Measurements from ENCODE around the gene HSD17B1. TPM values are rescaled to one million over a fixed set of nuclear protein-coding genes. Genes with fewer than 3 reads are reported as not detected.

Gene HSD17B1
- total and polyA plus RNA-seq, 2 donors (not counting 3 experiments of a cell fraction or from before 2014, with no cell fraction given), result 0.22 to 1.0 TPM

DNA sequence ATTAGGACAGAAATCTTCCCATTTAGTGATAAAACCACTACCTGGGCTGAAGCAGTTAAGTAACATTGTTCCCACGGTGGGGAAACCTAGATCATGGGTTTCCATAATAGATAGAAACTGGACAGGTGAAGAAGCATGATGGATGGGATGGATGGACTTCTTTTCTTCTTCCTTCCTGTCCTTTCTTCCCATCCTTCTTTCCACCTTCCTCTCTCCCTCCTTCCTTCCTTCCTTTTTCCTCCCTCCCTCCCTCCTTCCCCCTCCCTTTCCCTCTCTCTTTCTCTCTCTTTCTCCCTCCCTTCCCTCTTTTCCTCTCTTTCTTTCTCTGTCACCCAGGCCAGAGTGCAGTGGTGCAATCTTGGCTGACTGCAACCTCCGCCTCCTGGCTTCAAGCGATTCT, 21.7 kb downstream of the HSD17B1 start:
- CTCF ChIA-PET, result interaction anchor here (1.4 kb wide), 1 partner anchor 110 kb away, joined by 3 read pairs; no protein-coding TSS in a partner anchor
- dilution Hi-C loops (cut with MboI; ENCODE audit: extremely low pct_ligation_motif_present, low sequenced_read_pairs) (no loop called here), intact Hi-C loops (cut with micrococcal nuclease) (no loop called here)
- Histone ChIP-seq H3K4me1 (ENCODE audit: control insufficient read depth, extremely low read depth, insufficient read depth, low read length) (peaks cover 20% of the 10 kb centered on the region), H3K79me2 (ENCODE audit: control insufficient read depth, insufficient read depth, low read length) (peaks cover 17% of the 10 kb centered on the region), H3K9ac (replicated peaks; ENCODE audit: extremely low read depth, insufficient read depth, low read length) (no peak overlapping the region), H3K27me3 (ENCODE audit: control insufficient read depth in 2 of 2, insufficient read depth in 2 of 2, low read length in 2 of 2) (no peaks in the 10 kb centered on the region), H3K9me3 (replicated peaks; ENCODE audit: control insufficient read depth, insufficient read depth, low read length) (no peaks in the 10 kb centered on the region), H4K20me1 (replicated peaks; ENCODE audit: control insufficient read depth, extremely low read depth, insufficient read depth, low read length) (no peaks in the 10 kb centered on the region), H3K4me3 (replicated peaks in 1 of 3; ENCODE audit: insufficient read depth in 1 of 3, low read depth in 1 of 3, low read length in 3 of 3) (no peak overlapping the region), H3K4me2 (ENCODE audit: insufficient read depth, low read length) (no peak overlapping the region), H3K36me3 (ENCODE audit: control insufficient read depth in 2 of 2, extremely low read depth in 1 of 2, insufficient read depth in 2 of 2, low read length in 2 of 2) (peaks cover 21 to 33% of the 10 kb centered on the region in 2 experiments), H3K9me1 (replicated peaks; ENCODE audit: control insufficient read depth, extremely low read depth, insufficient read depth, low read length) (no peaks in the 10 kb centered on the region), H3K27ac (ENCODE audit: insufficient read depth, low read depth, low read length) (no peak overlapping the region), H2AFZ (ENCODE audit: low read depth, low read length) (no peak overlapping the region)
- BruUV-seq (replicated peaks), result no TSS peak
- no peak for FAIRE-seq
- TF ChIP-seq POLR2A (IDR thresholded peaks at IDR 0.05; ENCODE audit: low read depth, low read length), result no peak
- TF ChIP-seq, protein P1, sequence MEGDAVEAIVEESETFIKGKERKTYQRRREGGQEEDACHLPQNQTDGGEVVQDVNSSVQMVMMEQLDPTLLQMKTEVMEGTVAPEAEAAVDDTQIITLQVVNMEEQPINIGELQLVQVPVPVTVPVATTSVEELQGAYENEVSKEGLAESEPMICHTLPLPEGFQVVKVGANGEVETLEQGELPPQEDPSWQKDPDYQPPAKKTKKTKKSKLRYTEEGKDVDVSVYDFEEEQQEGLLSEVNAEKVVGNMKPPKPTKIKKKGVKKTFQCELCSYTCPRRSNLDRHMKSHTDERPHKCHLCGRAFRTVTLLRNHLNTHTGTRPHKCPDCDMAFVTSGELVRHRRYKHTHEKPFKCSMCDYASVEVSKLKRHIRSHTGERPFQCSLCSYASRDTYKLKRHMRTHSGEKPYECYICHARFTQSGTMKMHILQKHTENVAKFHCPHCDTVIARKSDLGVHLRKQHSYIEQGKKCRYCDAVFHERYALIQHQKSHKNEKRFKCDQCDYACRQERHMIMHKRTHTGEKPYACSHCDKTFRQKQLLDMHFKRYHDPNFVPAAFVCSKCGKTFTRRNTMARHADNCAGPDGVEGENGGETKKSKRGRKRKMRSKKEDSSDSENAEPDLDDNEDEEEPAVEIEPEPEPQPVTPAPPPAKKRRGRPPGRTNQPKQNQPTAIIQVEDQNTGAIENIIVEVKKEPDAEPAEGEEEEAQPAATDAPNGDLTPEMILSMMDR (IDR thresholded peaks at IDR 0.05; ENCODE audit: extremely low read depth in 1 of 2, insufficient read depth in 1 of 2, low read depth in 1 of 2, low read length in 2 of 2), result no peak
- no peak for TF ChIP-seq POLR2AphosphoS5 (IDR thresholded peaks at IDR 0.05; ENCODE audit: insufficient read depth, low read depth, low read length)
- TF ChIP-seq, protein P2, sequence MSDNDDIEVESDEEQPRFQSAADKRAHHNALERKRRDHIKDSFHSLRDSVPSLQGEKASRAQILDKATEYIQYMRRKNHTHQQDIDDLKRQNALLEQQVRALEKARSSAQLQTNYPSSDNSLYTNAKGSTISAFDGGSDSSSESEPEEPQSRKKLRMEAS (IDR thresholded peaks at IDR 0.05; ENCODE audit: insufficient read depth, insufficient read length), result no peak
- TF ChIP-seq GATA2 (IDR thresholded peaks at IDR 0.05; ENCODE audit: insufficient read depth, insufficient read length, low read depth, low read length), result no peak
- no peak for TF ChIP-seq JUN (IDR thresholded peaks at IDR 0.05; ENCODE audit: borderline replicate concordance, insufficient read depth, insufficient read length, low read depth)
- TF ChIP-seq EZH2 (IDR thresholded peaks at IDR 0.05; ENCODE audit: borderline replicate concordance, low read depth, low read length, severe bottlenecking), result no peak
- TF ChIP-seq FOS (IDR thresholded peaks at IDR 0.05; ENCODE audit: borderline replicate concordance, insufficient read depth, low read length), result no peak
- TF ChIP-seq MYC (IDR thresholded peaks at IDR 0.05; ENCODE audit: low read depth, low read length), result no peak
- POLR2A ChIA-PET, result no interaction called here
- no peak for DNase-seq (ENCODE audit: low read depth, low spot score)
